Measurements from ENCODE around the gene SCG5. TPM values are rescaled to one million over a fixed set of nuclear protein-coding genes. Genes with fewer than 3 reads are reported as not detected.

Gene SCG5
- total and polyA plus RNA-seq, 2 of the 13 experiments (the other 11 are each of a cell fraction or from before 2014, with no cell fraction given): 2.3 to 3.5 TPM

- TF ChIP-seq ZNF83 (CRISPR knock-in tag; IDR thresholded peaks at IDR 0.05; ENCODE audit: borderline replicate concordance) (no peak), SOX5 (CRISPR knock-in tag; IDR thresholded peaks at IDR 0.05; ENCODE audit: borderline replicate concordance) (peak; percentile 29; the same call in 1 of the 2 replicates), TBX2 (CRISPR knock-in tag; IDR thresholded peaks at IDR 0.05; ENCODE audit: borderline replicate concordance) (peak; percentile 72), NFE2L2 (IDR thresholded peaks at IDR 0.05; ENCODE audit: low read length) (0 out of 2 replicates have a peak, but pooled peaks have one; percentile 29), HOXA7 (CRISPR knock-in tag; IDR thresholded peaks at IDR 0.05) (no peak), ZNF605 (CRISPR knock-in tag; IDR thresholded peaks at IDR 0.05) (no peak), ZNF484 (CRISPR knock-in tag; IDR thresholded peaks at IDR 0.05; ENCODE audit: borderline replicate concordance, low read depth) (no peak), ZNF44 (CRISPR knock-in tag; IDR thresholded peaks at IDR 0.05) (no peak), KDM5A (IDR thresholded peaks at IDR 0.05; ENCODE audit: borderline replicate concordance, low read length) (no peak), CCDC6 (CRISPR knock-in tag; IDR thresholded peaks at IDR 0.05) (no peak), TBX3 (IDR thresholded peaks at IDR 0.05; ENCODE audit: borderline replicate concordance) (peak; percentile 76; the same call in 1 of the 2 replicates), EEA1 (CRISPR knock-in tag; IDR thresholded peaks at IDR 0.05; ENCODE audit: borderline replicate concordance) (no peak)
Measured at GRCh38 chr15:32688151-32688639, 46.7 kb downstream of the SCG5 start (continued).

GRCh38 chr15:32690941-32691688 lies 49.6 kb downstream of the SCG5 start:
- no peak overlapping the region for H3K27ac ChIP-seq (ENCODE audit: extremely low read length, insufficient read depth, low read length)
- H2AFZ ChIP-seq (ENCODE audit: low read length): no peak overlapping the region
- H3K27me3 ChIP-seq (ENCODE audit: control insufficient read depth in 1 of 2, insufficient read depth in 2 of 2, low read length in 2 of 2): no peaks in the 10 kb centered on the region; a peak in 1 of 5 replicates
- BruUV-seq (replicated peaks): no TSS peak
- no peaks in the 10 kb centered on the region for H3K79me2 ChIP-seq (ENCODE audit: insufficient read depth, low read length)
- no peaks in the 10 kb centered on the region for H3K9me3 ChIP-seq (ENCODE audit: low read length)
- in situ Hi-C loops (cut with HindIII; ENCODE audit: extremely low pct_ligation_motif_present, low pct_unique_long_range_greater_than_20kb) (no loop called here), intact Hi-C loops (cut with micrococcal nuclease; ENCODE audit: unreplicated experiment) (no loop called here)
- H3K4me2 ChIP-seq (ENCODE audit: low read depth, low read length): no peak overlapping the region
- no peaks in the 10 kb centered on the region for H4K20me1 ChIP-seq (ENCODE audit: insufficient read depth, low read length)
- H3K4me1 ChIP-seq (ENCODE audit: insufficient read depth, low read length): peaks cover 14% of the 10 kb centered on the region
- ATAC-seq (no peak), DNase-seq (ENCODE audit: low spot score) (no peak), FAIRE-seq (no peak)
- H3K9ac ChIP-seq (ENCODE audit: insufficient read depth, low read depth, low read length): no peak overlapping the region
- WGBS (ENCODE audit: low lambda C conversion rate): 73% methylated on average over 8 of the region's 8 CpGs
- no peak overlapping the region for H3K4me3 ChIP-seq (replicated peaks in 1 of 3; ENCODE audit: insufficient read depth in 1 of 3, low read depth in 2 of 3, low read length in 3 of 3)
- no peaks in the 10 kb centered on the region for H3K36me3 ChIP-seq (replicated peaks in 1 of 2; ENCODE audit: control insufficient read depth in 1 of 2, insufficient read depth in 2 of 2, low read length in 2 of 2)
- ChIA-PET POLR2A (interaction anchor here (1.9 kb wide), 1 partner anchor 14 kb away, joined by 5 read pairs; no protein-coding TSS in a partner anchor), CTCF (ENCODE audit: low intra/inter-chr PET ratio, low total read pairs) (no interaction called here)
- TF ChIP-seq NFE2L1 (CRISPR knock-in tag; IDR thresholded peaks at IDR 0.05; ENCODE audit: borderline replicate concordance) (no peak), ZNF792 (CRISPR knock-in tag; IDR thresholded peaks at IDR 0.05) (no peak), MYNN (CRISPR knock-in tag; IDR thresholded peaks at IDR 0.05; ENCODE audit: low read depth) (no peak), CBX2 (IDR thresholded peaks at IDR 0.05; ENCODE audit: low read depth, low read length) (no peak), CBX2 (CRISPR knock-in tag; IDR thresholded peaks at IDR 0.05; ENCODE audit: low read depth) (no peak), DDIT3 (CRISPR knock-in tag; IDR thresholded peaks at IDR 0.05) (no peak), EED (CRISPR knock-in tag; IDR thresholded peaks at IDR 0.05) (no peak), ZNF609 (CRISPR knock-in tag; IDR thresholded peaks at IDR 0.05; ENCODE audit: borderline replicate concordance) (no peak)
